Stimulated activated naive B cell treated with anti-CD40 and anti-IgM and Interleukin-4, amounts not matched to agents 10 μg/mL and 1 μg/mL and 100 μg/mL, for 72 hours (primary cell): ENCODE measurements around the gene ZP2.
"Not testable (repeated sequence)": the region's sequence is repeated elsewhere in the genome, so short reads cannot be mapped to it uniquely, and the experiment has no call there.

ENCODE experiments used
- ATAC-seq, 2 donors: fragments of 150-1000 bp; cut with Tn5 transposase; replicated peaks; 2 replicates each; pipeline ENCODE4 v1.10.0; 2021; ENCODE audit warnings: moderate library complexity in 1 of 2
- DNase-seq: peaks from one replicate; pipeline ENCODE4 v3.0.0; 2021
- H3K27ac Mint-ChIP-seq: one replicate; pipeline ENCODE4 v1.8.0; 2022; ENCODE audit warnings: mild to moderate bottlenecking, mixed read lengths
- H3K27me3 Mint-ChIP-seq, 2 donors: one replicate each; pipeline ENCODE4 v1.8.0; 2022; ENCODE audit warnings: mixed read lengths in 2 of 2
- H3K36me3 Mint-ChIP-seq, 2 donors: one replicate each; pipeline ENCODE4 v1.8.0; 2022; ENCODE audit warnings: mixed read lengths in 2 of 2, mild to moderate bottlenecking in 1 of 2
- H3K4me1 Mint-ChIP-seq, 2 donors: one replicate each; pipeline ENCODE4 v1.8.0; 2022; ENCODE audit warnings: mixed read lengths in 2 of 2, mild to moderate bottlenecking in 1 of 2
- H3K4me3 Mint-ChIP-seq, 2 donors: one replicate each; pipeline ENCODE4 v1.8.0; 2022; ENCODE audit warnings: mild to moderate bottlenecking in 2 of 2, mixed read lengths in 2 of 2, moderate library complexity in 1 of 2
- H3K9me3 Mint-ChIP-seq, 2 donors: one replicate each; pipeline ENCODE4 v1.8.0; 2022; ENCODE audit warnings: mixed read lengths in 2 of 2, mild to moderate bottlenecking in 1 of 2

The ZP2 gene

DNA sequence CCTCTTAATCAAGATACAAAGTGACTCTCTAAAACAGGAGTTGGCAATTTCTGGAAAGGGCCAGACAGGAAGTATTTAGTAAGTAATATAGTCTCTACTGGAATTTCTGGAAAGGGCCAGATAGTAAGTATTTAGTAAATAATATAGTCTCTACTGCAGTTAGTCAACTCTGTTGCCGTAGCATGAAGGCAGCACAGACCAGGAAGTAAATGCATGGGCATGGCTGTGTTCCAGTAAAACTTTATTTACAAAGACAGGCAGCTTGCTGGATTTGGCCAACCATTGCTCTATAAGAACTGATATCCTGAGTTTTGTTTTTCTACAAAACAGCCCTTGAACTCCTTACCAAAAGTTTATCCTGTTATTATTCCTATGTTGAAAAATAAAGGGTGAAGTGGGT, 36.0 kb downstream of the ZP2 start:
- H3K4me3 Mint-ChIP-seq: no peak overlapping the region
- ATAC-seq: no peak

DNA sequence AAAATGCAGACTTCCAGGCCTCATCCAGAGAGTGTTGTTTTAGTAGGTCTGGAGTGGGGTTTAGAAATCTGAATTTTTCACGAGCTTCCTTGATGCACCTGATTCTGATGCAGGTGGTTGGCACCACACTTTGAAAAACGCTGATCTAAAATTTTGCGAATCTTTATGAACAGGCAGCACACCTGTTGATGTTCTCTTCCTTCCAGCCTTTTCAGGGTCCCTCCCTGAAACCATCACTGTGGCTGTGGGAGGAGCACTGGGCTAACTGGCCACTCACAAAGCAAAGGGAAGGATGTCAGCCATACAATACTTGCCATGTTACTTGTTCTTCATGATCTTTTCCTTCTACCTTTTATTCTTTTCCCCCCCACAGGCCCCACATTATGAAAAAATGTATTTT, 38.7 kb downstream of the ZP2 start:
- Mint-ChIP-seq H3K27ac (no peak overlapping the region), H3K27me3 (no peaks in the 10 kb centered on the region), H3K4me3 (no peak overlapping the region), H3K36me3 (peaks cover 35 to 49% of the 10 kb centered on the region in 2 donors), H3K9me3 (no peaks in the 10 kb centered on the region), H3K4me1 (no peaks in the 10 kb centered on the region)
- ATAC-seq (no peak), DNase-seq (no peak)

More for the DNA sequence above, 36.0 kb downstream of the ZP2 start:
- DNase-seq: no peak
- H3K27ac Mint-ChIP-seq: no peak overlapping the region
- H3K4me1 Mint-ChIP-seq: peaks cover 0 to 1% of the 10 kb centered on the region in 2 donors
- H3K9me3 Mint-ChIP-seq: peaks cover 0 to 4% of the 10 kb centered on the region in 2 donors
- peaks cover 46 to 60% of the 10 kb centered on the region in 2 donors for H3K36me3 Mint-ChIP-seq
- no peaks in the 10 kb centered on the region for H3K27me3 Mint-ChIP-seq

DNA sequence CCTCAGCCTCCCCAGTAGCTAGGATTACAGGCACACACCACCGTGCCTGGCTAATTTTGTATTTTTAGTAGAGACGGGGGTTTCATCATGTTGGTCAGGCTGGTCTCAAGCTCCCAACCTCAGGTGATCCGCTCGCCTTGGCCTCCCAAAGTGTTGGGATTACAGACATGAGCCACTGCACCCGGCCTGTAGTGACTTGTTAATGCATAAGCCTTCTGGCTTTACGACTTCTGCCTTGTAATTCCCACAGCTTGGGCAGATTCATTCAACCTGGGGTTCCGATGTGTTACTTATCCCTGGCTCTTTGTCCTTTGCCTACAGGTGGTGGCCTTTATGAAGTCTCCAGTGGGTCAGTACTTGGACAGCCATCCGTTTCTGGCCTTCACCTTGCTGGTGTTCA, 41.3 kb downstream of the ZP2 start:
- DNase-seq, H3K27ac Mint-ChIP-seq, H3K9me3 Mint-ChIP-seq, H3K4me1 Mint-ChIP-seq, ATAC-seq, H3K4me3 Mint-ChIP-seq, H3K27me3 Mint-ChIP-seq: not testable (repeated sequence)
- H3K36me3 Mint-ChIP-seq: peaks cover 34 to 51% of the 10 kb centered on the region in 2 donors

DNA sequence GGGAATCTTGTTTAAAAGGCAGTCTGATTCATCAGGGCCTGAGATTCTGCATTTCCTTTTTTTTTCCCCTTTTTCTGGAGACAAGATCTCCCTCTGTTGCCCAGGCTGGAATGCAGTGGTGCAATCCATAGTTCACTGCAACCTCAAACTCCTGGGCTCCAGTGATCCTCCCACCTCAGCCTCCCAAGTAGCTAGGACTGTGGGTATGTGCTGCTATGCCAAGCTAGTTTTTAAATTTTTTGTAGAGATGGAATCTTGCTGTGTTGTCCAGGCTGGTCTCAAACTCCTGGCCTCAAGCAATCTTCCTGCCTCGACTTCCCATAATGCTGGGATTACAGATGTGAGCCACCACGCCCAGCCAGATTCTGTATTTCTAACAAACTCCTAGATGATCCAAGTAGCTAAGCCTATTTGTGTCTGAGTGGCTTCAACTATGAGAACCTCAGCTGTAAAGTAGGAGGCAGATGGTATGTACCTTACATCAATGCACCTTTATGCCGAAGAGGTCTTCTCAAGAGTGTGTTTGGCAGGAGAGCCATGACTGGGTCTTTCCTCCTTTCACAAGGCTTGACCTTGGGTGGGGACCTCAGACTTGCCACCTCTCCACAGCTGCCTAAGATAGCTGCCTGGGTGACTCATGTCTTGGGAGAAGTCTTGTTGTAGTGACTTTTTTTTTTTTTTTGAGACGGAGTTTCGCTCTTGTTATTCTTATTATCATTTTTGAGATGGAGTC, 42.0 kb downstream of the ZP2 start:
- no peaks in the 10 kb centered on the region for H3K27me3 Mint-ChIP-seq
- H3K4me3 Mint-ChIP-seq: no peak overlapping the region
- DNase-seq (no peak), ATAC-seq (no peak)
- peaks cover 32 to 55% of the 10 kb centered on the region in 2 donors for H3K36me3 Mint-ChIP-seq
- H3K9me3 Mint-ChIP-seq: no peaks in the 10 kb centered on the region
- H3K4me1 Mint-ChIP-seq: no peaks in the 10 kb centered on the region
- no peak overlapping the region for H3K27ac Mint-ChIP-seq

DNA sequence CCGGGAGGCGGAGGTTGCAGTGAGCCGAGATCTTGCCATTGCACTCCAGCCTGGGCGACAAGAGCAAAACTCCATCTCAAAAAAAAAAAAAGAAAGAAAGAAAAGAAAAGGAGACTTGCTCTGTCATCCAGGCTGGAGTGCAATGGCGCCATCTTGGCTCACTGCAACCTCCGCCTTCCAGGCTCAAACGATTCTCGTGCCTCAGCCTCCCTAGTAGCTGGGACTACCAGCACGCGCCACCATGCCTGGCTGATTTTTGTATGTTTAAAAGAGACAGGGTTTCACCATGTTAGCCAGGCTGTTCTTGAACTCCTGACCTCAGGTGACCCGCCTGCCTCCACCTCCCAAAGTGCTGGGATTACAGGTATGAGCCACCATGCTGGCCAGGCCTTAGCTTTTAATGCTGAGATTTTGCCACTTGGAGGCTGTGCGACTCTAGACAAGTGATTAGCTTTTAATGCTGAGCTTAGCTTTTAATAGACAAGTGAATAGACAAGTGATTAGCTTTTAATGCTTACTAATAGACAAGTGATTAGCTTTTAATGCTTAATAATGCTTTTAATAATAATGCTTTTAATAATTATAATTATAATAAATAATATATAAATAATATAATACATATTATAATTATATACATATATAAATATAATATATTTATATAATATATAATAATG, 43.3 kb downstream of the ZP2 start:
- H3K4me1 Mint-ChIP-seq: no peaks in the 10 kb centered on the region
- no peak for ATAC-seq
- no peak for DNase-seq
- H3K27me3 Mint-ChIP-seq: no peaks in the 10 kb centered on the region
- H3K4me3 Mint-ChIP-seq: no peak overlapping the region
- H3K27ac Mint-ChIP-seq: no peak overlapping the region
- H3K36me3 Mint-ChIP-seq: peaks cover 25 to 52% of the 10 kb centered on the region in 2 donors
- no peaks in the 10 kb centered on the region for H3K9me3 Mint-ChIP-seq

DNA sequence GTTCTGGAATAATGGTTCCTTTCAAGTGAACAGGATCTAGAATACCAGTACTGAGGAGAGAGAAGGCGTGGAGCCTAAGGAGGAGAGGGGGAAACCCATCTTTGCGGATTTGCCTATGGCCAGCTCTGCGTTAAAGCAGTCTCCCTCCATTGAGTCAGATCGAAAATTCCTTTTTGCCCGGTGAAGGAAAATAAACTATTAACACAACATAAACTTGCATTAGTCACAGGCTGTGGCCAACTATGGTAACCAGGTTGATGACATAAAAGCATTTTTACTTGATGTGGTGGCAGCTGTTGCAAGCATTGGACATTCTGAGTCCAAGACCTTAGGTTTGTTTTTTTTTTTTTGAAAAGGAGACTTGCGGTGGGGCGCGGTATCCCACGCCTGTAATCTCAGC, 44.0 kb downstream of the ZP2 start:
- DNase-seq (no peak), ATAC-seq (no peak)
- Mint-ChIP-seq H3K36me3 (peaks cover 22 to 49% of the 10 kb centered on the region in 2 donors), H3K27me3 (no peaks in the 10 kb centered on the region), H3K4me1 (no peaks in the 10 kb centered on the region), H3K4me3 (no peak overlapping the region), H3K27ac (no peak overlapping the region), H3K9me3 (no peaks in the 10 kb centered on the region)

DNA sequence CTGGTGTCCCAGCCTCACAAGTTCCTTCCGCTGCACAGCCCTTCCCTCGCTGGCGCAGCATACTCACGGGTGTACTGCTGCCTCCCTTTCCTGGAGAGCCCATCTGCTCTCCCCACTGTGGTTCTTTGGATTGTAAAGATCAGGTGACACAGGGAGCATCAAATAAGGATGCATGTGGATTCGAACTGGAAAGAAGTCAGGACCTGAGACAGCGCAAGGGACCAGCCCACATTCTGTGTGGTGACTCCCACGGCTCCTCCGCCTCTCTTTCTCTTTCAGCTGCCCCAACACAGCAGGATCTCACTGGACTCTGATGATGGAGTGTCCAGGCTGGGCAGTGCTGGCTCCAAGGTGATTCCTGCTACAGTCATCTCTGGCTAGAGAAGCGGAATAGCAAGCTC, 44.8 kb downstream of the ZP2 start:
- Mint-ChIP-seq H3K9me3 (no peaks in the 10 kb centered on the region), H3K36me3 (peaks cover 25 to 50% of the 10 kb centered on the region in 2 donors), H3K27ac (no peak overlapping the region), H3K4me3 (no peak overlapping the region), H3K4me1 (no peaks in the 10 kb centered on the region), H3K27me3 (no peaks in the 10 kb centered on the region)
- DNase-seq (no peak), ATAC-seq (no peak)

DNA sequence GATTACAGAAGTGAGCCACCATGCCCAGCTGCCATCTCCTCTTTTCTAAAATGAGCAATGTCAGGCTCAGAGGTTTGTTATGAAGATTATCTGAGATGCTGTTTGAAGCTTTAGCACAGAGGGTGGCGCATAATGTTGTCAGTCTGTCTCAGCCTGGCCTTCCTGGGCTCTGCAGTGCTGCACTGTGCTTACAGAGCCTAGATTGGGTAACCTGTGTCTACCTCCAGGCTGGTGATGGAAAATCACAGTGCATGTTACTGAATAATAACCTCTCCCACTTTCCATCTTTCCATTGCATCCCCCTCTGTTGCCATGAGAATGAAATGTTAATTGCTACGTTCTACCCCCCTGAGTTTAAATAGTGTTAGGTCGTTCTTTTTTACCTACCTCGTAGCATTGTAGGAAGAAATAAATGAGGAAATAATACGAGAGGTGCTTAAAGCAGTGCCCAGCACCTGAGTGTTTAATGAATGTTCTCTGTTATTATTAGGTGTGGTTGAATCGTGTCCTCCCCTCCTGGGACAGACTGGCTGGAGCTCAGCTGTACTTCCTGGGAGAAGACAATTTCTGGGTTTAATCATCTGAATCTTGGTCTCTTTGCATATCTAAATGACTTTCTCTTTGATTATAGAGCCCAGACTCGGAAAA, 46.7 kb downstream of the ZP2 start:
- DNase-seq: no peak
- Mint-ChIP-seq H3K9me3 (no peaks in the 10 kb centered on the region), H3K36me3 (peaks cover 19 to 36% of the 10 kb centered on the region in 2 donors), H3K4me1 (peaks cover 5 to 7% of the 10 kb centered on the region in 2 donors), H3K4me3 (no peak overlapping the region), H3K27me3 (no peaks in the 10 kb centered on the region), H3K27ac (no peak overlapping the region)
- no peak for ATAC-seq

DNA sequence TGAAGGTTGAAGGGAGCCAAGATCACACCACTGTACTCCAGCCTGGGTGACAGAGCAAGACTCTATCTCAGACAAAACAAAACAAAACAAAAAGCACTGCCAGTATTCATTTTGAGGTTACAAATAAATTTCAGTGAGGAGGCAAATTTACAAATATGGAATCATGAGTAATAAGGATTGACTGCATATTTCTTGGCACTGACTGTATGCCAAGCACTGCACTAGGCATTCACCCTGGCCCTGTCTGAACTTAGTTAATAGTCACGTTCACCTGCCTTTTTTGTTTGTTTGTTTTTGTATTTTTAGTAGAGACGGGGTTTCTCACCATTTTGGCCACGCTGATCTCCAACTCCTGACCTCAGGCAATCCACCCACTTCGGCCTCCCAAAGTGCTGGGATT, 47.8 kb downstream of the ZP2 start:
- DNase-seq (no peak), ATAC-seq (no peak)
- Mint-ChIP-seq H3K4me3 (no peak overlapping the region), H3K36me3 (peaks cover 19 to 36% of the 10 kb centered on the region in 2 donors), H3K27me3 (no peaks in the 10 kb centered on the region), H3K27ac (no peak overlapping the region), H3K9me3 (no peaks in the 10 kb centered on the region), H3K4me1 (peaks cover 13 to 17% of the 10 kb centered on the region in 2 donors)

DNA sequence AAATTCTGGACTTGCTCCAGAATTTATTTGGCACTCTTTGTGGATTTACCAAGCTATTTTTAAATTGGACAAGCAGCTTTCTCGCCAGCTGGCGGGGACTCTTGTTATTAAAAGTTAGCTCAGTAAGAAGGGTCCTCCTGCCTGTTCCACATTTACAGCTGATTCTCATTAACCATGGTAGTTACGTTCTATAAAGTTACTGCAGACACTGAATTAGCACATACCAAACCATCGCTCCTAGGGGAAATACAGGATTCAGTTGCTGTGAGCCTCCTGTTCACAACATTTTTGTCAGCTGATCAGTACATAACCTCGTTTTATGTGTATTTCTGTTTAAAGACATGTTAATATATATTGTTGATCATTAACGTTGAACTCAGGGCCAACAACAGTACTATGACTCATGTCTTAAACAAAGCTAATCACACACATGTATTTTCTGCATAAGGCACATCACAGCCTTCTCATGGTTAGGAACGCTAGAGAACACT, 48.7 kb downstream of the ZP2 start:
- ATAC-seq (no peak), DNase-seq (no peak)
- H3K4me3 Mint-ChIP-seq: no peak overlapping the region
- H3K4me1 Mint-ChIP-seq: peaks cover 13 to 24% of the 10 kb centered on the region in 2 donors
- H3K36me3 Mint-ChIP-seq: peaks cover 19 to 36% of the 10 kb centered on the region in 2 donors
- H3K27me3 Mint-ChIP-seq: no peaks in the 10 kb centered on the region
- no peaks in the 10 kb centered on the region for H3K9me3 Mint-ChIP-seq
- no peak overlapping the region for H3K27ac Mint-ChIP-seq

DNA sequence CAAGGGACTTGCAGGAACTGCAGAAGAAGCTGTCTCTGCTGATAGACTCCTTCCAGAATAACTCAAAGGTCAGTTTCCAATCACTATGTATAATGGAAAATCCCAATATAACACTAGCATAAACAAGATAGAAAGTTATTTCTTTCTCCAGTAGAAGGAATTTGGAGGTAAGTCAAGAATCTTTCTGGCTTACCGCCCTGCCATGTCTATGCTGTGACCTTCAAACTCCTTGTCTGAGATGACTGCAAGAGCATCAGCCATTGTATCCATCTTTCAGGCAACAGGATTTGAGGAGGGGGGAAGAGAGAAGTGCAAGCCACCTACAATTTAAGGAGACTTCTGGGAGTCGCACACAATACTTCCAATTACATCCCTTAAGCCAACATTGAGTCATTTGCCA, 50.2 kb downstream of the ZP2 start:
- ATAC-seq: no peak
- no peak overlapping the region for H3K27ac Mint-ChIP-seq
- H3K4me3 Mint-ChIP-seq: no peak overlapping the region
- peaks cover 11 to 25% of the 10 kb centered on the region in 2 donors for H3K36me3 Mint-ChIP-seq
- no peaks in the 10 kb centered on the region for H3K9me3 Mint-ChIP-seq
- DNase-seq: no peak
- H3K4me1 Mint-ChIP-seq: peaks cover 16 to 31% of the 10 kb centered on the region in 2 donors
- H3K27me3 Mint-ChIP-seq: no peaks in the 10 kb centered on the region

DNA sequence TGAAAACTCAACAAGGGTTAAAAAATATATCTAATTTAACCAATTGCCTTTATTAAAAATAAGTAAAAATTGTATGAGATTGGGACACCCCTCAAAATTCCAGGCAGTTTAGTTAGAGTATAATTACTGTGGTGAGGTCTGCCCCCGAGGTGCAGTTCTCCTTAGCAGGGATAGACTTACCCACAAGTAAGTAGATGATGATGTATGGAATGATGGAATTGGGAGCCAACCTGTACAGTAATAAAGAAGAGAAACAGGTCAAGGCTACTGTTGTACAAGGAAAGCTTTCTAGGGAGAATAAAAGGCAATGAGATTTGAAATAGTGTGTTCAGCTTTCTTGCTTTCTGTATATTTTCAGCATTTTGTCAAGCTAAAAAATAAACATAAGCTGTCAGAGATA, 51.1 kb downstream of the ZP2 start:
- Mint-ChIP-seq H3K9me3 (no peaks in the 10 kb centered on the region), H3K27me3 (no peaks in the 10 kb centered on the region), H3K4me3 (no peak overlapping the region), H3K4me1 (peaks cover 16 to 31% of the 10 kb centered on the region in 2 donors), H3K27ac (no peak overlapping the region), H3K36me3 (peaks cover 11 to 22% of the 10 kb centered on the region in 2 donors)
- DNase-seq (no peak), ATAC-seq (no peak)

DNA sequence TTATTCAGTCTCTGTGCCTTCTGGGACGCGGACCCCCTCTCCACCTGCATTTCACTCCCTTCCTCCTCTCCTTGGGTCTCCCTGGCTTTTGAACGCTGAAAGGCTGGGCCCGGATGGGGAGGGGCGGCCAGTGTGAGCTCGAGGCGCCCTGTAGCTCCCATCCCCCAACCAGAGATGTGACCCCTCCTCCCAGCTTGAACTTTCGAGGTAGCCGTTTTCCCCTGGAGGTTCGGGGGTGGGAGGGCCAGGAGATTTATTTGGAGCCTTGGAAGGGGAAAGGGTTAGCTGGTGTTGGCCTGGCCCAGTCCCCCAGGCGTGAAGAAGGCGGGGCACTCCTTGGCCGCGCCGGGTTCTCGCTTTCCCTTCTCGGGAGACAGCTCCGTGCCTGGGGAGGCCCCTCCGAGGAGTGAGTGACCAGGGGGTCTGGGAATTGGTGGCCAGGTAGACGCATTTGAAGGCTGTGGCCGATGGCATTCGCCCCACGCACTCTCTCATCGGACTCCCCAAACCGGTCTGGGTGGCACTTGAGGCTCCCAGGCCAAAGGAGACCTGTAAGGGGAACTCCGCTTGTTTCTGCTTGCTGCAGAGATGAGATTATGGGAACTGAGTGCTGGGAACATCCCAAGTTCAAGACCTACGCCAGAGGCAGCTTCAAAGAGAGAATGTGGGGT, 52.0 kb downstream of the ZP2 start:
- H3K27ac Mint-ChIP-seq: peak overlapping the region; percentile 68
- peak overlapping the region; percentile 85 to 96 for H3K4me3 Mint-ChIP-seq
- peak; percentile 37 for DNase-seq
- peaks cover 16 to 31% of the 10 kb centered on the region in 2 donors for H3K4me1 Mint-ChIP-seq
- H3K9me3 Mint-ChIP-seq: no peaks in the 10 kb centered on the region
- H3K36me3 Mint-ChIP-seq: peaks cover 11 to 15% of the 10 kb centered on the region in 2 donors
- H3K27me3 Mint-ChIP-seq: no peaks in the 10 kb centered on the region
- peak; percentile 46 to 50 for ATAC-seq
